ENCODE data around the gene PRSS48.
"Not testable (repeated sequence)": the region's sequence is repeated elsewhere in the genome, so short reads cannot be mapped to it uniquely, and the experiment has no call there.

The PRSS48 gene, protein sequence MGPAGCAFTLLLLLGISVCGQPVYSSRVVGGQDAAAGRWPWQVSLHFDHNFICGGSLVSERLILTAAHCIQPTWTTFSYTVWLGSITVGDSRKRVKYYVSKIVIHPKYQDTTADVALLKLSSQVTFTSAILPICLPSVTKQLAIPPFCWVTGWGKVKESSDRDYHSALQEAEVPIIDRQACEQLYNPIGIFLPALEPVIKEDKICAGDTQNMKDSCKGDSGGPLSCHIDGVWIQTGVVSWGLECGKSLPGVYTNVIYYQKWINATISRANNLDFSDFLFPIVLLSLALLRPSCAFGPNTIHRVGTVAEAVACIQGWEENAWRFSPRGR

DNA sequence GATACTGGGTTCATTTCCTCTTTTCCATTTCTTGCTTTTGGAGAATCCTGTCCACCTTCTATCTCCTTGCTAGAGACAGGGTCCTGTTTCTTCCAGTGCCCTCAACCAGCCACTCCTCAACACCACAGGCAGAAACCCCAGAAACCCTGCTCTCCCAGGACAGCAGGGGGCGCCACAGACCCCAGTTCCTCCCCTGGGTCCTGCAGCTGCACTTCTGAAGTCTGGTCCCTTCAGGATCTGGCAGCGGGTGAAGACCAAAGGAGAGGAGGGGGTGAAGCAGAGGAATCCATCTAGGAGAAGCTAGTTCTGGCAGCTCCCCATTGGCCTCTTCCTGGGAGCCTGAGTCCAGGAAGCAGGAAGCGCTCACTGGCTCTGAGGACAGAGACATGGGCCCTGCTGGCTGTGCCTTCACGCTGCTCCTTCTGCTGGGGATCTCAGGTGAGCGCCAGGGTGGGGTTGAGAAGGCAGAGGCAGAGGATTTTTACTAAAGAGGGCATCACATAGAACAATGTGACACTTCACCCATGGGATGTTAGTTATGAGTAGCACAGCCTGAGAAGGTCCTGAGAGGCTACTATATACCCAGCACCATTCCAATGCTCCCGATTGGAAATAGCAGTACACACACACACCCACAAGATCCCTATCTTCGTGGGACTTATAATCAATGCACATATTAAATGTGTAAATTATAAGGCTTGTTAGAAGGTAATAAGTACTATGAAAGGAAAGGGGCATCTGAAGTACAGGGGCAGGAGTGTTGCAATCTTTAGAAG is at the start of gene PRSS48:
TSS of gene PRSS48 (plus strand) at position 375 of the 776 bp plus-strand sequence. CDS start at position 387, 12 bp downstream.
- DNase-seq: no peak

DNA sequence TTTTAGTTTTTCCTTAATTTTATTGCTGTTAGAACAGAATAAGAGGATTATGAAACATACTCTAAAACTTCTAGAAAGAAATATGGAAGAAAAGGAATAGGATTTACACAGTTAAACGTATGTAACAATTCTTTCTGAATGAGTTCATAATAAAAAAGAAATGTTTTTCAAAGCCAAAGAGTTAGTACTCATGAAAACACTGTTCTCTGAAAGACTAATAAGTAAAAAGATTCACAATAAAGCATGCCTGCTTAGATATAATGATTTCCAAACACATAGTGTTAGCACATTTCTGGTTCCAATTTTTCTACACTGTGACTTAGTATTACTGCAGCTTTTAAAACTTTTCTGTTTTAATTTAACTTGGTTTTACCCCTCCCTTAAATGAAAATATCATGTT is 49.8 kb upstream of the PRSS48 start:
- DNase-seq: no peak

DNA sequence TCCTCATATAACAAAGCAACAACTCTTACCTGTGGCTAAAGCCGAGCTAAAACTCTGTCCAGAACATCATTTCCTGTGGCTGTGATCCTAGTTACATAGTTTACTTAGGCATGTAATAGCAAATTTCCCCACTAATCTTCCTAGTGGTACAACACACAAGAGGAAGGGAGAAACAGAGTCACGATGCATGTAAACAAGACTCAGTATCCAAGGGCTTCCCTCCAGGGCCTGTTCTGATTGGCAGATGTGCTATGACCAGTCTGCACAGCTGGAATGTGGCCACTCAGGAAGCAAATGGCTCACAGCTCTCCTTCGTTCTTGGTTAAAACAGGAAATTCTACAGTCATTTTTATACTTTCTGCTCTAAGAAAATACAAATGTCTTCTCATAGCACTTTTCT is 49.2 kb upstream of the PRSS48 start:
- DNase-seq: no peak

DNA sequence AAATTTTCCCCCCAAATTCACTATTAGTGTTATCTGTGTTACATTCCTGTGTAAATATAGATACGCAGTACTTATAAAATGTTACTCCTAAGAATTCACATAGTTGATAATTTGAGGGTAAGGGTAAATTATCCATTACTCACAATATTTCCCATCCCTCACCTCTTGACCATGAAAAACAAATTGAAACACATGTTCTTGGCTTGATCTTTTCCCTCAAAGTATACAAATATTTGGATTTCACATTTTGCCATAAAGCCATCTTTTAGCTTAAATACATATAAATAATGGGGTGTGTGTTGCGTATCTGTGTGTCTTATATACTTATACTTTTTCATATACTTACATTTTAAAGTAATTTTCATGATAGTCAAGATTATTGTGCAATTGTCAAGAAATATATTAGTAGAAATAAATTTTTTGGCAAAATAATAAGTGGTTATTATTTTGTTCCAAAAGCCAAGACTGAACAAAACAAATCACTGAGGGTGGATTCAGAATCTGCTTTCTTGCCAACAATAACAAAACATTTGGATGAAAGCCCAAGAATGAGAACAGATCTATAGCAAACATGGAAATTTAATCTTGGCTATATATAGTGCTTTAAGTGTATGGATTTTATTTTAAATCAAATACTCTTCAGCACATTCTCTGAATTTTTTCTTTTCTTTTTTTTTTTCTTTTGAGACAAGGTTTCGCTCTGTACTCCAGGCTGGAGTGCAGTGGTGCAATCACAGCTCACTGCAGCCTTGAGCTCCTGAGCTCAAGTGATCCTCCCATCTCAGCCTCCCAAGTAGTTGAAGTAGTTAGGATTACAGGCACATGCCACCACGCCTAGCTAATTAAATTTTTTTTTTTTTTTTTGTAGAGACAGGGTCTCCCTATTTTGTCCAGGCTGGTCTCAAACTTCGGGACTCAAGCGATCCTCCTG is 48.5 kb upstream of the PRSS48 start:
- DNase-seq: no peak

DNA sequence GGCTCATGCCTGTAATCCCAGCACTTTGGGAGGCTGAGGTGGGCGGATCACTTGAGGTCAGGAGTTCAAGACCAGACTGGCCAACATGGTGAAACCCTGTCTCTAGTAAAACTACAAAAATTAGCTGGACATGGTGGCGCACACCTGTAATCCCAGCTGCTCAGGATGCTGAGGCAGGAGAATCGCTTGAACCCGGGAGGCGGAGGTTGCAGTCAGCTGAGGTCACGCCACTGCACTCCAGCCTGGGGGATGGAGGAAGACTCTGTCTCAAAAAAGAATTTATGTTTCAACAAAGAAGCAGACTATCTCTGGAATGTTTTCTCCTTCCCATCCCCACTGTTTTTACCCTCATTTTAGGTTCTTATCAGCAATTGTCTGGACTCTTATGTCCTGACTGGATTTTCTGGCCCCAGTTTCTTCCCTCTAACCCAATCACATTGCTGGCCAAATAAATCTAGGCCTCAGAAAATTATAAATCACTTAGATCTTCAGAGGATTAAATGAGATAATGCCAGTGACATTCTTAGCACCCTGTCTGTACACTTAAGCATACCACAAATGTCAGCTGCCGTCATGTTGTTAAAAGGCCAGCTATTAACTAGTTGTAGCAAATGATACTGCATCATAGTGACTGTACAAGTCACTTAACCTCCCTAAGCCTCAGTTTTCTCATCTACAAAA is 44.9 kb upstream of the PRSS48 start:
- no peak for DNase-seq

DNA sequence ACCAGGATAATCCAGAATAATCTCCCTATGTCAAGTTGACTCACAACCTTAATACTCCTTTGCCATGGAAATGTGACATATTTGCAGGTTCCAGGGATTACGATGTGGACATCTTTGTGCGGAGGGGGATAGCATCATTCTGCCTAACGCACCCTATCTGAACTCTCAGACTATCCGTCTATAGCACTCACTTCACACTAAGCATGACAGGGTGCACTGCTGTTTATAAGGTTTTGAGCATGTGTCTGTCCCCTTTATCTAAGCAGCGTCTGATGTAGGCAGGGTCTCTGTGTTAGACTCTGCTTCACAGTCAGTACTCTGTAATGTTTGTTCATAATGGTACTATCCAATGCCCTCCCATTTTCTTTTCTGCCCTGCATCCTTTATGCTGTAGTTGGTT is 43.4 kb upstream of the PRSS48 start:
- DNase-seq: no peak

DNA sequence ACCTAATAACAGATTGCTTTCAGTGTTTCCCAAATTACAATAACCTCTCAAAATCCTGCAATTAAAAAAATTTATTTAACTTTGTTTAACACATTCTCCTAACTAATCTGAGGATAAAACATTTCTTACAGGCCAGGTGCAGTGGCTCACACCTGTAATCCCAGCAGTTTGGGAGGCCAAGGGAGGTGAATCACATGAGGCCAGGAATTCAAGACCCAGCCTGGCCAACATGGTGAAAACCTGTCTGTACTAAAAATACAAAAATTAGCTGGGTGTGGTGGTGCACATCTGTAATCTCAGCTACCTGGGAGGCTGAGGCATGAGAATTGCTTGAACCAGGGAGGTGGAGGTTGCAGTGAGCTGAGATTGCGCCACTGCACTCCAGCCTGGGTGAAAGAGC is 41.6 kb upstream of the PRSS48 start:
- not testable (repeated sequence) for DNase-seq

DNA sequence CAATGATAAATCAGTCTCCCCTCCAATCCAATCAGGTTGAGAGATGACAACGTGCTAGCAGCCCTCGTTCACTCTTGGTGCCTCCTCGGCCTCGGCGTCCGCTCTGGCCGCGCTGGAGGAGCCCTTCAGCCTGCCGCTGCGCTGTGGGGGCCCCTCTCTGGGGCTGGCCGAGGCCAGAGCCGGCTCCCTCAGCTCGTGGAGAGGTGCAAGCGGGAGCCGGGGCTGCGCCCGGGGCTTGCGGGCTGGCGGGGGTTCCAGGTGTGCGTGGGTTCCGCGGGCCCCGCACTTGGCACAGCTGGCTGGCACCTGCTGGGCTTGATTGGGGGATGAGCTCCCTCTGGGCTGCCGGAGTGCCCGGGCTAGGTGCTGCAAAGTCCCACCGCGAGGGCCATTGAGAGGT is 40.9 kb upstream of the PRSS48 start:
- DNase-seq: no peak

DNA sequence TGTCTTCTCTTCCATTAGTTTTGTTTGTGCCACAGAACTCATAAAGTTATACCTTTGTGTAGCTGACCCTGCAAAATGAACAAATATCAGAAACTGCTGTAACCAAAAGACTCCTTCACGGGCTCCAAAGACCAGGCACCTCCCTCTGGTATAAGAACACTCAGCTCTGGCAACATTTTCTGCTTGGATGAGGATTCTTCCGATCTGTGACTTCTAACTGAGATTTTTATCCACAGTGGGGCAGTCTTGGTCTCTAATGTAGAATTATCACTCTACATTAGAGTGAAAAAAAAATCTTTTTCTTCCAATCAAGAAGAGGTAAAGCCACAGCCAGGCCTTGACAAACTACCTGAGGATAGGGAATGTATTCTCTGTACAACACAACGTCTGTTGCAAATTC is 38.5 kb upstream of the PRSS48 start:
- no peak for DNase-seq

DNA sequence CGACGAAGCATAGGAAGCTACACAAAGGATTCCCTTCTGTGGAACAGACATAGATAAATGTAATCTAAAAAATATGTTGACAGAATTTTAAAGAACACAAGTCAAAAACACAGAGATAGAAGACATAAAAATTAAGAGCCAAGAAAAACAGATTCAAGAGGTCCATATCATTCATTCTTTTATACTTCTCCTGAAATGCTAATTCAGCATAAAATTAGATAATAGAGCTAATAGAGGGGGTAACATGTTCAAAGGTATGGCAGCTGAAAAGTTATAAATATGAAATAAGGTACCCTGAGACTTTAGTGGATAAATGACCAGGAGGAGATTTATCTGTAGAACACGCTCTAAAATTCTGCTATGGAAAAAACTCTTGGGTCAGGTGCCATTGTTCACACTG is 37.4 kb upstream of the PRSS48 start:
- DNase-seq: no peak

DNA sequence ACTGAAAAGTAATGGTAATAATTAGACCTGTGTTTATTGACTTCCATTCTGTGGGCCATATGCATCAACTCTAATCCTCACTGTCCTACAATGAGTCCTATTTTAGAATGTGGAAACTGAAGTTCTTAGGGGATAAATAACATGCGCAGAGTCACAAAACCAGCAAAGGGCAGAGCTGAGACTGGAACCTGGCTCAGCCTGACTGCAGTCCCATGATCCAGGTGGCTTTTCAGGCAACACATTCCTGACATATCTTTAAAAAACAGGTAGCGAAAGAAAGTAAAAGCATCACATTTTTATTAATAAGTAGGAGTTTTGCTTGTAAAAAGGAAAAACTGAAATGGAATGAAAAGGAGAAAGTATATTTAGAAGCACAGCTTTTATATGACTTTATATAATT is 34.7 kb upstream of the PRSS48 start:
- no peak for DNase-seq

DNA sequence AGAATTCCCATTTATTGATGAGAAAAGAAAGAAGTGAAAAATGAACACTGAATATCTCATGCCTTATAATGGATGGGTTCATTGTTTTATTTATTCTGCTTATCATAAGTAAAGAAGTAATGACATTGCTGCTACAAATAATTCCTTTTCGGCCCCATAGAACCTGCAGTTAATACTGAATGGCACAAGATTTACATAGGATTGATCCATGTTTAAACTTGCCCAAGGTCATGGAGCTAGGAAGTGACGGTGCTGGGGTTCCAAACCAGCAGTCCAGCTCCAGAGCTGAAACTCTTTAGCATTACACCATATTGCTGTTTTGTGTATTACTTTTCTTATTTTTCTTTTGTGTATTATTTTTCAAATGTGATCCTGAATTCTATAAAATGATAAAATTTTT is 30.2 kb upstream of the PRSS48 start:
- no peak for DNase-seq

DNA sequence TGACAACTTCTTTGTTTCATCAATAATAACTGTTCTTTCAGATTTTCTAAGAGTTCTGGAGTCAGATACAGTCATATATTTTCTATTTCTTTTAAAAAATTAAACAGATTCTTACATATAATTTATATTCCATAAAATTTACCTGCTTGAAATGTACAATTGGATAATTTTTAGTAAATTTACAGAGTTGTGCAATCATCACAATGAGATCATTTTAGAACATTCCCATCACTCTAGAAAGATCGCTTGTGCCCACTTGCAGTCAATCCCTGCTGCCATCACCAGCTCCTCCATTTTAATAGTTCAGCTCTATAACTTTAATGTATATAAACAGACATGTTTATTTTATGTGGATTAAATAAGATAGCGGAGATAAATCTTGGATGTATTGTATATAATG is 29.6 kb upstream of the PRSS48 start:
- DNase-seq: no peak

DNA sequence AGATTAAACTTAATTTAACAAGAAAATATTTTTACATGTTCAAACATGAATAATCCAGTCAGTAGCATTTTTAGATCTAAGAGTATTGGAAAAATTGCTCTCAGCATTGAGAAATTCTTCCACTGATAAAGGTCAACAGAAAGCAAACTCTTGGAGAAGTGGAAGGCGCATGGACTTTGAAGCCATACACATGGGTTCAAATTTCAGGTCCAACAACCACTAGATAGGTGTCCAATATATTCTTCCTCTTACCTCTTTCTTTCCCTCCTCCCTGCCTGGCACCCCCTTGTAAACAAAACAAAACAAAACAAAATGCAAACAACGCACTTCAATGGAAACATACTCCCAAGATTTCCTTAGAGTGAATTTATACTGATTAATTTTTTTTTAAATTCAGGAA is 28.4 kb upstream of the PRSS48 start:
- no peak for DNase-seq

DNA sequence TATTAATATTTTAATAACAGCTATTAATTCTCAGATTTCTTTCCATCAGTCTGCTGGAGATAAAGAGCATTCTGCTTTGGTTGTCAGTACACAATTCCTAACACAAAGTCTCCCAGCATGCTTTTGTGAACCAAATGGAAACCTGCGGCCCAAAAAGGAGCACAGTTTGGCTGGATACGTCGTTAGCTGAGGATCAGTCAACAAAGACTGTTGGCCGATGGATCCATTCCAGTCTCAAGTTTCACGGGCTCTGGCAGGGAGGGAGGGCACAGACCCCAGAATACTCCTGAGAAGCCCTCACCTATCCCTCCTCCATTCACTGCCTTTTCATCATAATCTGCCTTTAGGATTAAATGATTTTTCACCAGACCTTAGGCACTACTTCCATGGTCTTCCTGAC is 26.3 kb upstream of the PRSS48 start:
- no peak for DNase-seq

DNA sequence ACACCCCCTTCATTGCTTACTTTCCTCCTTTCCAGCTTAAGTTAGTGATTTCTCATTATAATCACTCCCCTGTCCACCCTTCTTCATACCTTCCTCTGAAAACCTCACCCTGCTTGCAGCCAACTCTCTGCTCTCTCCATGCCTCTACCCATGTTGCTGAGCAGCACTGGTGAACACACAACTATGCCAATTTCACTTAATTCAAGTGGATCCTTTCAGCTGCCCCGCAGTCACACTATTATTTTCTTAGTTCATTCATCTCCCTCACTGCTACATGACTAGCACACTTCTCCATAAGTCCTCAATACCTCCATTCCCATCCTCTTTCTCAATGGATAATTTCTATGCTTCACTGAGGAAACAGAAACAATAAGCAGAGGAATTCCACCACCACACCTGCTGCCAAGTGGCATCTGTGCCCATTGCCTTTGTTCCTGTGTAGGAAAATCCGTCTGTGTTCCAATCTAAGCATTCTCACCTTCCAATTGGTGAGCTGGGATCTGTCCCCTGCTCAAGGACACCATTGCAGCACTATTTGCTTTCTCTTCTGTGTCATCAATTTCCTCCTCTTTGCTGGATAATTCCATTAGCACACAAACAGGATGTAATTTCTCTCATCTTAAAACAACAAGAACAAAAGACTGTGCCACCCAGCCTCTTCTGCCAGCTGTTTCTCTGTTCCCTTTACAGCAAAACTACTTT is 25.2 kb upstream of the PRSS48 start:
- DNase-seq: no peak

DNA sequence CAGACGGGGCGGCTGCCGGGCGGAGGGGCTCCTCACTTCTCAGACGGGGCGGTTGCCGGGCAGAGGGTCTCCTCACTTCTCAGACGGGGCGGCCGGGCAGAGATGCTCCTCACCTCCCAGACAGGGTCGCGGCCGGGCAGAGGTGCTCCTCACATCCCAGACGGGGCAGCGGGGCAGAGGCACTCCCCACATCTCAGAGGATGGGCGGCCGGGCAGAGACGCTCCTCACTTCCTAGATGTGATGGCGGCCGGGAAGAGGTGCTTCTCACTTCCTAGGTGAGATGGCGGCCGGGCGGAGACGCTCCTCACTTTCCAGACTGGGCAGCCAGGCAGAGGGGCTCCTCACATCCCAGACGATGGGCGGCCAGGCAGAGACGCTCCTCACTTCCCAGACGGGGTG is 21.7 kb upstream of the PRSS48 start:
- not testable (repeated sequence) for DNase-seq

DNA sequence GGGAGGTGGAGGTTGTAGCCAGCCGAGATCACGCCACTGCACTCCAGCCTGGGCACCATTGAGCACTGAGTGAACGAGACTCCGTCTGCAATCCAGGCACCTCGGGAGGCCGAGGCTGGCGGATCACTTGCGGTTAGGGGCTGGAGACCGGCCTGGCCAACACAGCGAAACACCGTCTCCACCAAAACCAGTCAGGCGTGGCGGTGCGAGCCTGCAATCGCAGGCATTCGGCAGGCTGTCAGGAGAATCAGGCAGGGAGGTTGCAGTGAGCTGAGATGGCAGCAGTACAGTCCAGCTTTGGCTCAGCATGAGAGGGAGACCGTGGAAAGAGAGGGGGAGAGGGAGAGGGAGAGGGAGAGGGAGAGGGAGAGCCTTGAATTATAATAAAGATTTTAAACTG is 21.3 kb upstream of the PRSS48 start:
- DNase-seq: not testable (repeated sequence)

DNA sequence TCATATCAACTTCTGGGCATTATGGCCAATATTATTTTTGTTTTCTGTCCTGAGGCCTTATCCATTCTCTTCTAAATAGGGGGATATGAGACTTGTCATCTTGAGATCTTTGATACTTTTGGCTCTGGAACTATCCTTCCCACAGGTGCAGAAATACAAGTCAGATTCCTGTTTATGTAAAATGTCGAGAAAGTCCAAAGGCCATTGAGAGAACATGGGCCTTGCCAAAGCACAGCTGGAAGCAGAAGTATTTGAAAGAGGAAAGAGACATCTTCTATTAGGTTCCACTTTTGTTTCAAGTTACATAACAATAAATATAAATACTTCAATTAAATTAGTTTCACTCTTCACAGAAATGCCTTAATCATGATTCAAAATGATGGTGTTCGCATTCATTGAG is 20.8 kb upstream of the PRSS48 start:
- no peak for DNase-seq

DNA sequence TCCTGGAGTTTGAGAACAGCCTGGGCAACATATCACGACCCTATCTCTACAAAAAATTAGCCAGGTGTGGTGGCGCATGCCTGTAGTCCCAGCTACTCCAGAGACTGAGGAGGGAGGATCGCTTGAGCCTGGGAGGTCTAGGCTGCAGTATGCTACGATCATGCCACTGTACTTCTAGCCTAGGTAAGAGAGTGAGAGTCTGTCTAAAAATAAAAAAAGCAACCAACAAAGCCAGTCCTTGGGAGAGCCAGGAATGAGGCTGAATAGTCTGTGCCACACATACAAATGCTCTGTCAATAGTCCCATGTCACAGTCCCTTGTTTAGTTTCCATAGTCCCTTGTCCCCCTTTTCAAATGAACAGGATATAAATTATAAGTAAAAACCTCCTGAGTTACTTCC is 19.3 kb upstream of the PRSS48 start:
- DNase-seq: no peak

DNA sequence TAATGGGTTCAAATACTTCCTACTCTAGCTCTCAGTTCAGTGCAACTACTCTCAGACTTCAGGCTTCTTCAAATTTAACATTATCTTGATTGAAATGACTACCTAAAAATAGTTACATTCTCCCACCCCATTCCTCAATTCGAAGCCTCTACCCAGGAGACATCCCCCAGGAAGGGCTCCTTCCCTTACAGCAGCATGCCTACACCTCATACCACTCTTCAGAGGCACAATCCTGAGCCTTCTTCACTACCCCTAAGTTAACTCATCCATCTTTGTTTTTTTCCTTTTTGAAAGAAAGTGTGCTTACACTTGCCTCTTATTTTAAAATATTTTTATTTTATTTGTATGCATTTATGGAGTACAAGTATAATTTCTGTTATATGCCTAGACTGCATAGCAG is 17.2 kb upstream of the PRSS48 start:
- no peak for DNase-seq

DNA sequence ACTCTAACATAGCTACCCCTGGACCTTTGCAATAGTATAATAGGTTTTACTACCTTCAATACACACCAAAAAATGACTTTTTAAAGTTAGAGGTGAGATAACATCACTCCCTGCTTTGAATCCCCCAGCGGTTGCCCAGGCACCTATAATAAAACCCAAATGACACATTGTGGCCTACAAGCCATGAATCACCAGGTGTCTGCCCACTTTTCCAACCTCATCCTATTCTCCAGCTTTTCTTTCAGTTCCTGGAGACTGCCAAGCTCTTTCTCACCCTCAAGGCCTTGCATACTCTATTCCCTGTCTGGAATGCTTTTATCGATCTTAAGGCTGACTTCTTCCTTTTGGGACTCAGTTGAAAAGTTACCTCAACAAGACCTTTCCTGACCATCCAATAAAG is 16.4 kb upstream of the PRSS48 start:
- DNase-seq: no peak

Measured in NCI-H1417 treated with DMSO at 0.1 percent for 48 hours (cell line).